Choroid plexus epithelial cell (primary cell): ENCODE data around the gene NCCRP1.
A peak's percentile ranks its signal among the peaks of the same experiment; 100 is the strongest.
"Not testable (repeated sequence)": the region's sequence is repeated elsewhere in the genome, so short reads cannot be mapped to it uniquely, and the experiment has no call there.

Source experiments
- DNase-seq: peaks from one replicate; pipeline ENCODE4 v3.0.0-alpha.2; 2010; ENCODE audit warnings: low read depth
- H3K4me3 ChIP-seq: 2 replicates; pipeline ENCODE4 v1.5.1; 2011; ENCODE audit warnings: low read depth, mild to moderate bottlenecking, control low read depth, low read length, moderate library complexity
- TF ChIP-seq, protein P1 (sequence below): conservative IDR thresholded peaks from 2 replicates; pipeline ENCODE4 v1.5.1; 2011; ENCODE audit warnings: low read depth, mild to moderate bottlenecking, control low read depth, inconsistent platforms, low read length, moderate library complexity

The NCCRP1 gene

GRCh38 chr19:39218230-39219007 lies 21.7 kb downstream of the NCCRP1 start:
- H3K4me3 ChIP-seq = no peak overlapping the region
- DNase-seq = no peak
- TF ChIP-seq, protein P1, sequence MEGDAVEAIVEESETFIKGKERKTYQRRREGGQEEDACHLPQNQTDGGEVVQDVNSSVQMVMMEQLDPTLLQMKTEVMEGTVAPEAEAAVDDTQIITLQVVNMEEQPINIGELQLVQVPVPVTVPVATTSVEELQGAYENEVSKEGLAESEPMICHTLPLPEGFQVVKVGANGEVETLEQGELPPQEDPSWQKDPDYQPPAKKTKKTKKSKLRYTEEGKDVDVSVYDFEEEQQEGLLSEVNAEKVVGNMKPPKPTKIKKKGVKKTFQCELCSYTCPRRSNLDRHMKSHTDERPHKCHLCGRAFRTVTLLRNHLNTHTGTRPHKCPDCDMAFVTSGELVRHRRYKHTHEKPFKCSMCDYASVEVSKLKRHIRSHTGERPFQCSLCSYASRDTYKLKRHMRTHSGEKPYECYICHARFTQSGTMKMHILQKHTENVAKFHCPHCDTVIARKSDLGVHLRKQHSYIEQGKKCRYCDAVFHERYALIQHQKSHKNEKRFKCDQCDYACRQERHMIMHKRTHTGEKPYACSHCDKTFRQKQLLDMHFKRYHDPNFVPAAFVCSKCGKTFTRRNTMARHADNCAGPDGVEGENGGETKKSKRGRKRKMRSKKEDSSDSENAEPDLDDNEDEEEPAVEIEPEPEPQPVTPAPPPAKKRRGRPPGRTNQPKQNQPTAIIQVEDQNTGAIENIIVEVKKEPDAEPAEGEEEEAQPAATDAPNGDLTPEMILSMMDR = no peak

GRCh38 chr19:39219108-39219507 lies 22.3 kb downstream of the NCCRP1 start:
- not testable (repeated sequence) for DNase-seq, H3K4me3 ChIP-seq

GRCh38 chr19:39223703-39224279 lies 27.0 kb downstream of the NCCRP1 start:
- H3K4me3 ChIP-seq = no peak overlapping the region
- peak; percentile 62 for DNase-seq
- TF ChIP-seq, protein P1 = no peak

DNA sequence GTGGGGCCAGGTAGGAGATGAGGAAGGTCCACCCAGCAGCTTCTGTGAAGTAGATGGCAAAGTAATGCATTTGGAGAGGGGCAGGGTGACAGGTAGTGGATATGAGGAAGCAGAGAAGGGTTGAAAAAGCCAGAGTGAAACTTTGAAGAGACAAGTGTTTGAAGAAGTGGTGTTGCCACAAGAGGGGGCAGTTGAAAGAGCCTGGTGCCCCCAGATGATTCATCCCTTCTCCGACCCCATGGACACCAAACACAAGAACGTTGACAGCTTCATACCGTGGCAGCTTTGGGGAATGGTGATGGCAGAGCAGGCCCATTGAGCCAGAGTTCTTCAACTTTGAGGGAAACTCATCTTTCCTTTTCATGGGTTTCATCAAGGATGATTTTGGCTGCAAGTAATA lies 28.1 kb downstream of the NCCRP1 start:
- no peak for DNase-seq
- no peak overlapping the region for H3K4me3 ChIP-seq
- TF ChIP-seq, protein P1 = no peak

- no peak for DNase-seq
- no peak overlapping the region for H3K4me3 ChIP-seq
- TF ChIP-seq, protein P1 = no peak
Observed at GRCh38 chr19:39230096-39230764, 33.5 kb downstream of the NCCRP1 start.

DNA sequence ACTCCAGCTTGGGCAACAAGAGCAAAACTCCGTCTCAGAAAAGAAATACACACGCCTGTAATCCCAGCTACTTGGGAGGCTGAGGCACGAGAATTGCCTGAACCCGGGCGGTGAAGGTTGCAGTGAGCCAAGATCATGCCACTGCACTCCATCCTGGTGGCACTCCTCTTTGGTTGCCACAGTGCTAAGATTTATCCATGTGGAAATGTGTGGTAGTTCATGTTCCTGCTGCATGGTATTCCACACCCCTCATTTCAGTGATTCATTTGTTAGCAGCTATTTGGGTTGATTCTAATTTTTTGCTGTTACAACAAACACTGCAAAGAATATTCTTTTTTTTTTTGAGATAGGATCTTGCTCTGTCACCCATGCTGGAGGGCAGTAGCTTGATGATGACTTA lies 35.9 kb downstream of the NCCRP1 start:
- TF ChIP-seq, protein P1 = no peak
- no peak for DNase-seq
- no peak overlapping the region for H3K4me3 ChIP-seq

- DNase-seq = no peak
- H3K4me3 ChIP-seq = no peak overlapping the region
- TF ChIP-seq, protein P1 = no peak
Observed at GRCh38 chr19:39236527-39236926, 39.8 kb downstream of the NCCRP1 start.
